CD4-positive, alpha-beta T cell treated with Interleukin-17A for 1 hour (primary cell): Measurements from ENCODE around the gene PLEKHN1.

Source experiments
- DNase-seq: peaks from one replicate; pipeline ENCODE4 v3.0.0-alpha.2; 2020

Gene PLEKHN1

DNA sequence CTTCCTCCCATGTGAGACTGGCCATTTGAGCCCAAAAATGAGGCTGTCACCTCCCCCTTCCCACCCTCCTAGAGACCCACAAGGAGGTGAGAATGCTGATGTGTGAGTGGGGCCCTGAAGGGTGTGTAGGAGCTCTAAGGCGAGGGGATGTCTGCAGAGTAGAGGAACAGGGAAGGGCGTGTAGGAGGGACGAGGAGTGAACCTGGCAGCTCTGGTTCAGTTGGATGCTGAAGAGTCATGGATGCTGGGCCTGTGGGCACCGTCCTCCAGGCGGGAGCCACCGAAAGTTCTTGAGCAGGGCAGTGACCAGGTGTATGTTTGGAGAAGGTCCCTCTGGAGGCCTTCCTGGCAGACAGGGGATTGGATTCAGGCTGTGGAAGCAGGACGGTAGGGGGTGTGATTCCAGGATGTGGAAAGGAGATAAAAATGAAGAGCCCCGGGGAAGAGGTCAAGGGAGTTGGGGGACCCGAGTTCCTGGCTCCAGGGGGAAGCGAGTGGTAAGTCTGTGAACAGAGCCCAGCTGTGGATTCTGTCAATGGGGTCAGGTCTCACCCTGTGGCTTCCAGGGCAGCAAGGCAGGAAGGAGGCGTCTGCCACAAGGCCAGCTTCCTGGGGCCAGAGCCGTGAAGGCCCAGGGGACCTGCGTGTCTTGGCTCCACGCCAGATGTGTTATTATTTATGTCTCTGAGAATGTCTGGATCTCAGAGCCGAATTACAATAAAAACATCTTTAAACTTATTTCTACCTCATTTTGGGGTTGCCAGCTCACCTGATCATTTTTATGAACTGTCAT, 34.7 kb upstream of the PLEKHN1 start:
- DNase-seq, result no peak

DNA sequence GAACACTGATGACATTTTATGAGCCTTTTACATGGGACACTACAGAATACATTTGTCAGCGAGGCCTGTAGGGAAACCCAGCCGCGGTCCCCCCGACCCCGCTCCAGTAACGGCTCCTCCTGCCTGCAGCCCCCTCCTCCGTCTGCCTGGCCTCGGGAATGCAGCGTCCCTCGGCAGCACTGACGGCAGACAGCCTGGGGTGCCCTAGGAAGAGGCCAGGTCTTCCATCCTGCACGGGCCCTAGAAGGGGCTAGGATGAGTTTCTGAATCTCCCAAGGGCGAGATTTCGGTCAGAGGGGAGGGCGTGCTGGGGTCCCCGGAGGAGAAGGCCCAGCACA, 34.1 kb upstream of the PLEKHN1 start:
- no peak for DNase-seq

DNA sequence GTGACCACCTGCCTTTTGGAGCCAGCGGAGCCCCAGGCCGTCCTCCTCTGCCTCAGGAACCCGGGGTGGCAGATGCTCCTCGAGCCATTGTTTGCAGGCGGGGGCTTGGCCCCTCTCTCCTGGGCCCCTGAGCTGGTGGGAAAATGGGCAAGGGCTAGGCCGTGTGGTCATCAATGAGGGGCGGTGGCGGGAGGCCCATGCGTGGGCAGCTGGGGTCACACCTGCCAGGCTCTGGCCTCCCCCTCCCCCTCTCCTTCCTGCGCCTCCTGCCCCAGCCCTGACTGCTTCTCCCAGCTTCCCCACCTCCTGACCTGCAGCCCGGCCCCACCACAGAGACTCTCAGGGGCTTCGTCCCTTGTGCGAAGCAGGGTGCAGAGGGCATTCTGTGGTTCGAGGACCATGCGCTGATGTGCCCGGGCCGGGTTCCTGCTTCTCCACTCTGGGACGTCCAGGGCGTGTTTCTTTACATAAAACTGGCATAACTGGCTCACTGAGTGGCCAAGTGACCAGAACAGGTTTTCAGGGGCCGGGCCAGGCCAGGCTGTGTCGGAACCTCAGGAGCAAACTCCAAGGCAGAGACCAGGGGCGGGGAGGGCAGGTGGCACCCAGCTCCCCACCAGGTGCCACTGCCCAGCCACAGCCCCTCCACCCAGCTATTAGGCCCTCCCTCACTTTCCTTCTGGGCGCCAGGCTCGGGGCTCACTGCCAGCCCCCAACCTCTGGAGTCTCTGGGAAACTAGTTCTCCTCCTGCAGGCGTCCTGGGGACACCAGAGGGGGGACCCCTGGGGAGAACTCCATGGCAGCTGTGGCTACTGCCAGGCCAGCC, 33.3 kb upstream of the PLEKHN1 start:
- no peak for DNase-seq

DNA sequence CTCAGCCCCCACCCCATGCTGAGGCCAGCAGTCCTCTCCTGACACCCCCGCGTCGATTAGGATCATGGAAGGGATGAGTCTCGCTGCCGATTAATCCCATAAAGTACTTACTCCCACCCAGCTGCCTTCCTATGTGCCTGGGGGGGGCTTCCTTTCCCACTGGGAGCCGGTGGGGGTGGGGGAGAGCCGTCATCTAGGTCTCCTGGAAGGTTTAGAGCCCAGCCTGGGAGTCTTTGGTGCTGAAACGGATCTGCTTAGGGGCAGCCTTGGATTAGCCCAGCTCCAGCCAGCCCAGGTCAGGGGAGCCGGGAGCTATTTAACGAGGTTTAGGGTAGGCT, 32.7 kb upstream of the PLEKHN1 start:
- no peak for DNase-seq

DNA sequence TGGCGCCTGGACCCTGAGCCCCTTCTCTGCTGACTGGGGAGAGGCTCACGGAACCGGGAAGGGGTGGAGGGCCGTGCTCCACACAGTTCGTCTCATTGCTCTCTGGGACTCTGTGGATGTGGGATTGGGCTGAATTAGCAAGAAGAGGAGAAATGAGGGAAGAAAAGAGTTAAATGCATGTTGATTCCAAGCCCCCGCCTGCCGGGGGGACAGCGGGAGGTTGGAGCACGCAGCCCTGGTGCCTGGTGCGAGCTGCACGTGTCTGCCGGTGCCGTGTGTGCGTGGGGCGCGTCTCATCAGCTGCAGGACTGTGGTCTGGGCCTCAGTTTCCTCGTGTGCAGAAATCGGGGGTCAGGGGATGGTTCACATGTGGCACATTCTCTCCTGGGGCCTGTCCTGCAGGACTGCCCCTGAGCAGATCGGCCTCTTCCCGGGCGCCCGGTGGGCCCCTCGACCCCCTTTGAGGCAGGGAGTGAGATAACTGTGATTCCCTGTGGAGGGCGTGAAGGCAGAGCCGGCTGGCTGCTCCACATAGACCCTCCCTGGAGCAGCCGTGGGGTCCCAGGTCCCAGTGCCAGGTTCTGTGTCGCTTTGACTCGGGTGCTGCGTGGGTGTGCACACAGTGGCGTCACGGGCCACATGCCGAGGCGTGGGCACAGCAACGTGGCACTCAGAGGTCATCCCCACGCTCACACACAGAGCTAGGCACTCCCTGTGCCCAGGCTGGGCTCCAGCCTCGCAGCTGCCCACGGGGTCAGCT, 31.1 kb upstream of the PLEKHN1 start:
- no peak for DNase-seq

DNA sequence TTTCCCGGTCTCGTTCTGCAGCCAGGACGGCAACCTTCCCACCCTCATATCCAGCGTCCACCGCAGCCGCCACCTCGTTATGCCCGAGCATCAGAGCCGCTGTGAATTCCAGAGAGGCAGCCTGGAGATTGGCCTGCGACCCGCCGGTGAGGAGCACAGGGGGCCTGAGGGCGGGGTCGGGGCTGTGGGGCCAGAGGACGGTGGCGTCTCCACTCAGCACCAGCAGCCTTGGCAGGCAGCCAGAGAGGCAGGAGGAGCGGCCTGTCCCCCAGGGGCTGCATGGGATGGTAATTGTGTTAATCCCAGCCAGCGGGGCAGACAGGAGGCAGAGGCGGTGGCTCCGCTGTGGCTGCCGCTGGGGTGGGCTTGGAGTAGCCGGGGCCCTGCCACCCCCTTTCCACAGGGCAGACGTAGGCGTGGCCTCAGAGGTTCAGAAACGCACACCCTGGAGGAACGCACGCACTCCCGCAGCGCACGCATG, 30.5 kb upstream of the PLEKHN1 start:
- DNase-seq, result no peak

DNA sequence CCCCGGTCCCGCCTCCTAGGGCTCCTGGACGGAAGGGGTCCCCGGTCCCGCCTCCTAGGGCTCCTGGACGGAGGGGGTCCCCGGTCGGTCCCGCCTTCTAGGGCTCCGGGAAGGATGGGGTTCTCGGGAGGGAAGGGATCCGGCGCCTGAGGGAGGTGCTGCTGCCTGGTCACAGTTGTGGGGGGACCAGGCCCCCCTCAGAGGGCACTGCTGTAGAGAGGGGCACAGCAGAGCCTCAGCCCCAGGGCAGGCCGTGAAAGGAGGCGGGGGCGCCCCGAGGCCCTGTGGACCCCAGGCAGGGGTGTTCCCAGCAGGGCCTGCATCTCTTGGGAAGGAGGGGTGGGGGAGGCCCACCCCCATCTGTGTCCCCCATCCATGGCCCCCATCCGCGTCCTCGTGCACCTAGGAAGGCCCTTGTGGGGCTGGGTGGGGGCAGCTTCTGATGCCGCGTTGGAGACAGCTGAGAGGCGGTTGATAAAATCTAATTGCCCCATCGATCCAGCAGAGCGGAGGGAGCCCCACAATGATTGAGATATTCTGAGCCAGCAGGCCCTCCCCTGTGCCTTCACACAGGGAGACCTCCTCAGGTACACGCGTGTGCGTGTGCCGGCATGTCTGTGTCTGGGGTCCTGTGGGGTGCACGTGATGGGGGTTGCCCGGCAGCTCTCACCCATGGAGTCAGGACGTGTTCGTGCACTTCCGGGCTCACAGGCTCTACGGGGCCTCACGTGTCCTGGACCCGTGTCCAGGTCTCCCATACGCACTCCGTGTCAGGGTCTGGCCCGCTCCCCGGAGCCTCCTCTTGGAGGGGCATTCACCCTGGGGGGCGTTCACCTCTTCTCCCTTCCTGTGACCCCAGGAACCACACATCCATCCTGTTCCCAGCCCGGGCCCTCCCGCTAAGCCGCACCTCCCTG, 29.7 kb upstream of the PLEKHN1 start:
- no peak for DNase-seq

DNA sequence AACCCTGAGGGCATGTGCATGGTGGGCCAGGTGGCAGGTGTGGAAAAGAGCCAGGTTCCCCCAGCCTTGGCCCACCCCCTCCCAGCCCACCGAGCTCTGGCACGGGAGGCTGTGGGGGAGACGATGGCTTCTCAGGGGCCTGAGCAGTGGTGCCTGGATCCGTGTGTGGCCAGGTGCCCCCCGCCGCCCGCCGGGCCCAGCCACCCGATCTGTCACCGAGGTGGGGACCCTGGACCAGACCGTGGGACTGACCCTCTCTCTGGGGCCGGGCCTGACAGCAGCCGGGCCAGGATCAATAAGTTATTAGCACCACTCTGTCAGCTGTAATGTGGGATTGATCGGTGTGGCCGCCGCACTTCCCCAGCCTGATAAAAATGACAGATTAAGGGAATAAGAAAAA, 28.8 kb upstream of the PLEKHN1 start:
- no peak for DNase-seq

DNA sequence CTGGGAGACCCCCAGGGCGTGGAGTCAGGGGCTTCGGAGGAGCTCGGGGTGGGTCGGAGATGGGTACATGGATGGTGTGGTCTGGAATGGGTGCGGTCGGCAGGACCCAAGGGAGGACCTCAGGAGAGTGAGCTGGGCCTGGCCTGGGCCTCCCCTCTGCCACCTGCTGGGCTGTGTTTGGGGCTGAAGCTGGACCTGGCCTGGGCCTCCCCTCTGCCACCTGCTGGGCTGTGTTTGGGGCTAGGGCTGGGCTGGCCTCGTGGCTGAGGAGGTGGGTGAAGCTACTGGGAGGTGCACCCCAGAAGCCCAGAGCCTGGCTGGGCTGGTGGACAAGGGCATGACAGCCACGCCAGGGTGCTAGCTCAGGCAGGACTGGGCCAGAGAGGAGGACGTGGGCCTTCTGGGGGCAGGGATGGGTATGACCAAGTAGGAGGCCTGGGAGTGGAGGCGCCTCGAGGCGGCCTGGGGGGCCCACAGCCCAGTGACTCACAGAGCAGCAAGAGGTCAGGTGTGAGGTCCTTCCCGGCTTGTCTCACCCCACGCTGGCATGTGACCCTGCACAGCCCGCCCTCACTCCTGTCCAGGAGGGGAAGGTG, 28.1 kb upstream of the PLEKHN1 start:
- no peak for DNase-seq

DNA sequence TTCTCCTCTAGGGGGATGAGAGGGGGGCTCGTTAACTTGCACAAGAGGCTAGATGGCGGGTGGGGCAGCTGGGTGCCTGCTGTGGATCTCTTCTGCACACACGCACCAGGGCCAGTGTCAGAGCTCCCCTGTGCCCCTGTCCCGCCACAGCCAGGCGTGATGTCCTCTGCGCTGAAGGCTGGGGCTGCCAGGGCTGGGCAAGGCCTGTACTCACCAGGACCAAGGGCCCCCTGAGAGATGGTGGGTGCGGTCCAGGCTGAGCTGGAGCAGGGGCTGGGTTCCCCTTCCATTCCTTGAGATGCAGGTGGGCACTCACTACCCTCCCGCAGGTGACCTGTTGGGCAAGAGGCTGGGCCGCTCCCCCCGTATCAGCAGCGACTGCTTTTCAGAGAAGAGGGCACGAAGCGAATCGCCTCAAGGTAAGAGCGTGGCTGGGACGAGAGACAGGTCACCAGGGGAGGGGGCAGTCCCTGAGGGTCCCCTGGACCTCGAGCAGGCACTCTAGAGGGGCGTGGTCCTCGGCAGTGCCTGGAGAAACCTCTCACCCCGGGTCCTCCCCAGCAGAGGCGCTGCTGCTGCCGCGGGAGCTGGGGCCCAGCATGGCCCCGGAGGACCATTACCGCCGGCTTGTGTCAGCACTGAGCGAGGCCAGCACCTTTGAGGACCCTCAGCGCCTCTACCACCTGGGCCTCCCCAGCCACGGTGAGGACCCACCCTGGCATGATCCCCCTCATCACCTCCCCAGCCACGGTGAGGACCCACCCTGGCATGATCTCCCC, 27.4 kb upstream of the PLEKHN1 start:
- DNase-seq, result no peak

DNA sequence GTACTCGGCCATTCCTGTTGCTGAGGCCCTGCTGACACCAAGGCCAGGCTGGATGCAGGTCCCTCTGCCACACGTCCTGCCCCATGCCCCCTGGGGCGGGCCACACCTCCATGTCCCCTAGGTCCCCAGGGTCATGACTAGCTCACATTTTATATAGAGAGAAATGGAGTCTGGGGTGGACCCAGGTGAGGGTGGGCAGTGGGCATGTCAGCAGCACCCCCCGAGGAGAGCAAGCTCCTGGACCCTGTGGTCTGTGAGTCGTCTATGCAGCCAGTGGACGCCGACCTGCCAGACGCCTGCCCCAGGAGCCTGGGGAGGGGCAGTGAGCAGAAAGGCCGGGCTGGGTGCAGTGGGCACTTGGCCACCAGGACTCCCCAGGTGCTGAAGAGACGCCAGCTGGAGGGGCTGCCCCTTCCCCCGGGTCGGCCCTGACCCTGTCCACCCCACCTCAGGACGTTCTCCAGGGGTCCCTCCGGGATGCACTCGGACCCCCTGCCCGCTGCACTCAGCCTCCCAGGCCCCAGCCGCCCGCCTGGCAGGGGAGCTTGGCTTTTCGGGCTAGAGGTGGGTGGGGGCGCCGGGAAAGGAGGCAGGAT, 26.7 kb upstream of the PLEKHN1 start:
- no peak for DNase-seq

DNA sequence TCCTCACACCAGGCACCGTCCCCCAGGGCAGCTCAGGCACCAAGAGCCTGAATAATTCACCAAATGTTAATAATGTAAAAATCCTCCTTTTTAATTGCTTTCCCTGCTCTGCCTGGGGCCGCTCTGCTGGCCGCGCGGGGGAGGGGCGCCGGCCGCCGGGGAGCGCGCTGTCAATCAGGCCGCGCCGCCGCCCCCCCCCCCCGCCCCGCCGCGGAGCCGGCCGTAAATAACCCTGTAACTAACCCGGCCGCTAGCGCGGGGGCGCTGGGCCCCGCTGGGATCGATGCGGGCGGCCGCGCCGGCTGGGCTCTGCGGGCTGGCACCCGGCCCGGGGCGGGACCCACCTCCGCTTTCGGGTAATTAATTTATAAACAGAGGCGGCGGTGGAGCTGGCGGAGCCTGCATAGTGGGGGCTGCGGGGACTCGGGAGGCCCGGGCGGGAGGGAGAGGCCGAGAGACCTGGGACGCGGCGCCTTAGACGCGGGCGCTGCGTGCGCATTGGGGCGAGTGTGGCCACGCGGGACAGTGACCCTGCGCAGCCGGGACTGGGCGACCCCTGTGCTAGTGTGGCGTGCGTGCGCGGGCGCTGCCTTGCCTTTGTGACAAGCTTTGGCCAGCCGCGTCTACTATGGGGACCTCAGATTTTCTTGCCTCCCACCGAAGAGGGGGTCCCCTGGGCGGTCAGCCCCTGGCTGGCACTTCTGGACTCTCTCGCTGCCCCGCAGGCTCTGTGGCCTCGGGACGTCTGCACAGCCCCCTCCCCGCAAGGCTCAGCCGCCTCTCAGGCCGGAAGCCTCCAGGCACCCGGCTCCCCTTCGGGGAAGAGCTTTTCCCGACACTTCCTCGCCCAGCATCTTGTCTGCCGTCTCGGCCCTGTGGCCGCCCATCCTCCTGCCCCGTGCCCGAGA, 25.9 kb upstream of the PLEKHN1 start:
- peak; percentile 28 for DNase-seq

DNA sequence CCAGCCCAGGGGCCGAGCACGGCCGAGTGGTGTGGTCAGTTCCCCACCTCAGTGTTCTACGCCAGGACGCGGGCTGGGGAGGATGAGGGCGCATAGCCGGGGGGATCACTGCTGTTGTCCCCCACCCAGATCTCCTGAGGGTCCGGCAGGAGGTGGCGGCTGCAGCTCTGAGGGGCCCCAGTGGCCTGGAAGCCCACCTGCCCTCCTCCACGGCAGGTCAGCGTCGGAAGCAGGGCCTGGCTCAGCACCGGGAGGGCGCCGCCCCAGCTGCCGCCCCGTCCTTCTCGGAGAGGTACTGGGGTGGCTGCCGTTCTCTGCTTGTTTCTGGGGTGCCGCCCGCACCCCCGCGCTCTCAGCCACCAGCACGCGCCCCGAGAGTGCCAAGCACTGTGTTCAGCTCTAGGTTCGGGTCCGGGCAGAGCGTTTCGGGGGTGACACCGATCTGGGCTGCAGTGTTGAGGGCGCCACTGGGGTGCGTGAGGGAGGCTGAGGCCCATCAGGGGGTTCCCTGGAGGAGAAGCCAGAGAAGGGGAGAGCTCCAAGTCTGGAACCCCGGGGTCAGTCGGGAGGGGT, 25.2 kb upstream of the PLEKHN1 start:
- DNase-seq, result no peak

DNA sequence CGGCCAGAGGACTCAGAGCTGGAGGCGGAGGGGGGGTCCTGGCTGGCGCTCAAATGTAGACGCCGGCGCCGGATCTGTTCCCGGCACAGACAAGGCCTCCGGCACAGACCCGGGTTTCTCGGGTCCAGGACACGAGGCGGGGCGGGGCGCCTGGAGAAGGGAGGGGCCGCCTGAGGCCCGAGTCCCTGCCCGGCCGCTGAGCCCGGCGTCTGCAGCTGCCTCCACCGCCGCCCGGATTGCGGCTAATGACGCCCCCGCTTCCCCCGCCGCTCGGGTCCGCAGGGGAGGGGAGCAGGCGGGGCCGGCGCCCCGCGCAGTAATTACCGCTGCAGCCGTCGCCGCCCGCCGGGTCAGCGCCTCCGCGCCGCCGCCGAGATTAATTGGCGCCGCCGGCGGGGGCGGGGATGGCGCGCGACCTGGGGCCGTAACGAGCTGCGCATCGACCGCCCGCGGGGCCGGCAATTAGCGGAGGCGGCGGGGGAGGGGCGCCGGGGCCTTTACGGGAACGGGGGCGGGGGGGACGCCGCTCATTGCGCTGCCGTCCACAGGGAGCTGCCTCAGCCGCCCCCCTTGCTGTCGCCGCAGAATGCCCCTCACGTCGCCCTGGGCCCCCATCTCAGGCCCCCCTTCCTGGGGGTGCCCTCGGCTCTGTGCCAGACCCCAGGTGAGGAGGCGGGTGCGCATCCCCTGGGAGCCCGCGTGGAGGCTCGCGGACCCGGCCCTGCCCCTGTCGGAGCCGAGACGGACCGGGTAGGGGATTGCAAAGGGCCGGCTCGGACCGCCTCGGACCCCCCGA, 24.5 kb upstream of the PLEKHN1 start:
- no peak for DNase-seq

DNA sequence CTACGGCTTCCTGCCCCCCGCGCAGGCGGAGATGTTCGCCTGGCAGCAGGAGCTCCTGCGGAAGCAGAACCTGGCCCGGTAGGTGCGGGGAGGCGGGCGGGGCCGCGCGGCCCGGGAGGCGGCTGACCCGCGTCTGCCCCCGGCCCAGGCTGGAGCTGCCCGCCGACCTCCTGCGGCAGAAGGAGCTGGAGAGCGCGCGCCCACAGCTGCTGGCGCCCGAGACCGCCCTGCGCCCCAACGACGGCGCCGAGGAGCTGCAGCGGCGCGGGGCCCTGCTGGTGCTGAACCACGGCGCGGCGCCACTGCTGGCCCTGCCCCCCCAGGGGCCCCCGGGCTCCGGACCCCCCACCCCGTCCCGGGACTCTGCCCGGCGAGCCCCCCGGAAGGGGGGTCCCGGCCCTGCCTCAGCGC, 23.9 kb upstream of the PLEKHN1 start:
- DNase-seq, result no peak

DNA sequence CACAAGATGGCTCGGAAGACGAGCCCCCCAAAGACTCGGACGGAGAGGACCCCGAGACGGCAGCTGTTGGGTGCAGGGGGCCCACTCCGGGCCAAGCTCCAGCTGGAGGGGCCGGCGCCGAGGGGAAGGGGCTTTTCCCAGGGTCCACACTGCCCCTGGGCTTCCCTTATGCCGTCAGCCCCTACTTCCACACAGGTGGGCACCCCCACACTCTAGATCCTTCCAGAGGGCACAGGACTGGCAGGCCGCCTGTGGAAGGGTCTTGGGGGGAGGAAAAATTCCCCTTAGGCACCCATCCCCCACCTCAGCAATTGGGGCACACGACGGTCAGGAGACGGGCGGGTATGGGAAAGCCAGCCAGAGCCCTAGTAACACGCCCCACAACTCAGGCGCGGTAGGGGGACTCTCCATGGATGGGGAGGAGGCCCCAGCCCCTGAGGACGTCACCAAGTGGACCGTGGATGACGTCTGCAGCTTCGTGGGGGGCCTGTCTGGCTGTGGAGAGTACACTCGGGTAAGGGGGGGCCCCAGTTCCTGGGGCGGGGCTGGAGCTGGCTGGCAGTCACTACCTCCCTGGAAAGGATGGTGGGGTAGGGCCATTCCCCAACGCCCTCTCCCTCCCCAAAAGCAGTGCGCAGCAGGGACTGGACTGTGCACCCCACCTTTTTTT, 23.3 kb upstream of the PLEKHN1 start:
- no peak for DNase-seq

DNA sequence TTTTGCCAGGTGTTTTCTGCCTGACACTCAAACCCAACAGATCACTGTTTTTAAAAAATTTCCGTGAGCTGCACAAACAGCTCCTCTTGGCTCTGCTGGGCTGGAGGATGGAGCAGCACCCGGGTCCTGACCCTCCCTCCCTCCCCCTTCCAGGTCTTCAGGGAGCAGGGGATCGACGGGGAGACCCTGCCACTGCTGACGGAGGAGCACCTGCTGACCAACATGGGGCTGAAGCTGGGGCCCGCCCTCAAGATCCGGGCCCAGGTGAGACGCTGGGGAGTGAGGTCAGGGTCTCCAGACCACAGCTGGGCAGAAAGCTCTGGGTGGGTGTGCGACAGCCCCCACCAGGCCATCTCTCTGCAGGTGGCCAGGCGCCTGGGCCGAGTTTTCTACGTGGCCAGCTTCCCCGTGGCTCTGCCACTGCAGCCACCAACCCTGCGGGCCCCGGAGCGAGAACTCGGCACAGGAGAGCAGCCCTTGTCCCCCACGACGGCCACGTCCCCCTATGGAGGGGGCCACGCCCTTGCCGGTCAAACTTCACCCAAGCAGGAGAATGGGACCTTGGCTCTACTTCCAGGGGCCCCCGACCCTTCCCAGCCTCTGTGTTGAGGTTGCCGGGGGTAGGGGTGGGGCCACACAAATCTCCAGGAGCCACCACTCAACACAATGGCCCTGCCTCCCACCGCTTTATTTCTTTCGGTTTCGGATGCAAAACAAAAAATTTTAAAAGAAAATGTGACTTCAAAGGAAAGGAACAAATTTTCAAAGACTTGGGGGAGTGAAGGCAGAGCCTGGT, 22.5 kb upstream of the PLEKHN1 start:
- DNase-seq, result no peak
